Fibroblast of the aortic adventitia (primary cell): Measurements from ENCODE around the gene MAML3. TPM values are rescaled to one million over a fixed set of nuclear protein-coding genes. Genes with fewer than 3 reads are reported as not detected.

Source experiments
- DNase-seq: peaks from one replicate; pipeline ENCODE4 v3.0.0-alpha.2; 2010; ENCODE audit warnings: low read depth
- H3K4me3 ChIP-seq: 2 replicates; pipeline ENCODE4 v1.5.1; 2011; ENCODE audit warnings: low read depth, mild to moderate bottlenecking, control low read depth, low read length, moderate library complexity
- CTCF ChIP-seq: IDR thresholded peaks from 2 replicates; pipeline ENCODE4 v1.5.1; 2011; ENCODE audit warnings: mild to moderate bottlenecking, low read length, control low read depth, inconsistent platforms; ENCODE audit not compliant: insufficient read depth
- total RNA-seq: library from RNA; depleted of rRNA; stranded (reverse); fragments of >200 nt; gene quantifications from 2 replicates; pipeline ENCODE4 v1.2.3, GENCODE V29; 2012; ENCODE audit warnings: low replicate concordance

MAML3 gene
- total RNA-seq, 1 donor = 4.6 TPM

GRCh38 chr4:140099983-140100382 is 54.0 kb downstream of the MAML3 start:
- DNase-seq = no peak
- no peak for TF ChIP-seq CTCF
- H3K4me3 ChIP-seq = no peak overlapping the region

GRCh38 chr4:140098455-140099160 is 55.4 kb downstream of the MAML3 start:
- no peak for TF ChIP-seq CTCF
- DNase-seq = peak; percentile 56
- H3K4me3 ChIP-seq = no peak overlapping the region

- no peak overlapping the region for H3K4me3 ChIP-seq
- no peak for DNase-seq
- TF ChIP-seq CTCF = no peak
Measured at GRCh38 chr4:140097572-140097971, 56.4 kb downstream of the MAML3 start.

GRCh38 chr4:140096921-140097320 is 57.1 kb downstream of the MAML3 start:
- peak; percentile 42 for DNase-seq
- H3K4me3 ChIP-seq = no peak overlapping the region
- no peak for TF ChIP-seq CTCF

- H3K4me3 ChIP-seq = no peak overlapping the region
- TF ChIP-seq CTCF = no peak
- DNase-seq = no peak
Measured at GRCh38 chr4:140096483-140096861, 57.5 kb downstream of the MAML3 start.

- peak; percentile 93 for DNase-seq
- TF ChIP-seq CTCF = no peak
- no peak overlapping the region for H3K4me3 ChIP-seq
Measured at GRCh38 chr4:140095694-140096482, 58.1 kb downstream of the MAML3 start.
